Measurements from ENCODE around the gene RASGRP4.
A peak's percentile ranks its signal among the peaks of the same experiment; 100 is the strongest.
"Not testable (repeated sequence)": the region's sequence is repeated elsewhere in the genome, so short reads cannot be mapped to it uniquely, and the experiment has no call there.

Gene RASGRP4

DNA sequence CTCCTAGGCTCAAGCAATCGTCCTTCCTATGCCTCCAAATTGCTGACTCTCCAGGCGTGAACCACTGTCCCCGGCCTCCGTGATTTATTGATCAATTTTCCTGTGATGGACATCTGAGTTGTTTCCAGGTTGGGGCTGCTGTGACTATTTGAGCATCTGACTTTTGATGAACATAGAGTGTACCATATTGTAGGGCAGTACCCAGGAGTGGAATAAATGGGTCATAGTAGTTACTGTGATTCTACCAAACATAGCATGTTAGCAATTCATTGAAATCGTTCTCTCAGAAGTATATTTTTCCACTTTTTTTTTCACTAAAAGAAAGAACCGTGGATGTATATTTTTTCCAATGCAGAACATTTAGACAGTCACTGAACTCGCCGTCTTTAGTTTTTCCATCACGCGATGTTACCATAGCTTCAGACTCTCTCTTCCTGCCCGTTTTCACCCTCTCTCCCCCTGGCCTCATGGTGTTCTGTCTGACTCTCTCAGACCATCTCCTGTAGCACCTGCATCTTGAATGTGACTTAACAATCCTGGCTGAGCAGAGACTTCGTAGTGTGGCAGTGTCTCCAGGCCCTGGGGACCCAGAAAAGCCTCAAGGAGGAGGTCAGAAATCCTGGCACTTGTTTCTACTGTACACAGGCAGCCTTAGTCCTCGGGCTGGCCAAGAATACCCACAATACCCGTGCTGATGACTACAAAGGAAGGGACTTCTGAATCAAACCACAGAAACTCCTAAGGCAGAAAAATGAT, 3.2 kb upstream of the RASGRP4 start:
- H2AFZ ChIP-seq (ENCODE audit: low read length, unreplicated experiment): no peak overlapping the region
- no peak overlapping the region for H3K27ac ChIP-seq (ENCODE audit: low read depth, low read length)
- H3K27me3 ChIP-seq (ENCODE audit: insufficient read depth, low read length): peaks cover 14% of the 10 kb centered on the region
- no peaks in the 10 kb centered on the region for H3K36me3 ChIP-seq (ENCODE audit: insufficient read depth, low read length)
- no peaks in the 10 kb centered on the region for H3K79me2 ChIP-seq (ENCODE audit: control insufficient read depth, insufficient read depth, low read length, unreplicated experiment)
- no peak overlapping the region for H3K4me3 ChIP-seq (ENCODE audit: low read depth, low read length)
- H3K4me1 ChIP-seq (ENCODE audit: control insufficient read depth, insufficient read depth, low read length, unreplicated experiment): no peaks in the 10 kb centered on the region

DNA sequence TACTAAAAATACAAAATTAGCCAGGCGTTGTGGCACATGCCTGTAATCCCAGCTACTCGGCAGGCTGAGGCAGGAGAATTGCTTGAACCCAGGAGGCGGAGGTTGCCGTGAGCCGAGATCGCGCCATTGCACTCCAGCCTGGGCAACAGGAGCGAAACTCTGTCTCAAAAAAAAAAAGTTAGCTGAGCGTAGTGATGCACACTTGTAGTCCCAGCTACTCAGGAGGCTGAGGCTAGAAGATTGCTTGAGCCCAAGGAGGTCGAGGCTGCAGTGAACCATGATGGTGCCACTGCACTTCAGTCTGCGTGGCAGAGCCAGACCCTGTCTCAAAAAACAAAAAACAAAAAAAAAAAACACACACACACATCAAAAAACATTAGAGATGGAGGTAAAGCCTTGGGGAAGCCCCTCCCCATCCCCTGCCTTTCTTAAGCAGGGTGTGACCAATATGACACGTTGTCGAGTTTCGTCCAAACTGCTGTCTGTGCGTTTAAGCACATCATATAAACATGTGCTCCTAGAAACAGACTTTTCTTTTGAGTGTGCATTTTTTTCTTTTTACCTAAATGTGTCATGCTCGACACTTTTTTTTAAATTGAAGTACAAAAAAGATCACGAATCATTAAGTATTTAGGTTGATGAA, 1.1 kb upstream of the RASGRP4 start:
- H3K36me3 ChIP-seq (ENCODE audit: insufficient read depth, low read length); H2AFZ ChIP-seq (ENCODE audit: low read length, unreplicated experiment); H3K79me2 ChIP-seq (ENCODE audit: control insufficient read depth, insufficient read depth, low read length, unreplicated experiment); H3K27ac ChIP-seq (ENCODE audit: low read depth, low read length); H3K4me1 ChIP-seq (ENCODE audit: control insufficient read depth, insufficient read depth, low read length, unreplicated experiment); H3K27me3 ChIP-seq (ENCODE audit: insufficient read depth, low read length); H3K4me3 ChIP-seq (ENCODE audit: low read depth, low read length): not testable (repeated sequence)

DNA sequence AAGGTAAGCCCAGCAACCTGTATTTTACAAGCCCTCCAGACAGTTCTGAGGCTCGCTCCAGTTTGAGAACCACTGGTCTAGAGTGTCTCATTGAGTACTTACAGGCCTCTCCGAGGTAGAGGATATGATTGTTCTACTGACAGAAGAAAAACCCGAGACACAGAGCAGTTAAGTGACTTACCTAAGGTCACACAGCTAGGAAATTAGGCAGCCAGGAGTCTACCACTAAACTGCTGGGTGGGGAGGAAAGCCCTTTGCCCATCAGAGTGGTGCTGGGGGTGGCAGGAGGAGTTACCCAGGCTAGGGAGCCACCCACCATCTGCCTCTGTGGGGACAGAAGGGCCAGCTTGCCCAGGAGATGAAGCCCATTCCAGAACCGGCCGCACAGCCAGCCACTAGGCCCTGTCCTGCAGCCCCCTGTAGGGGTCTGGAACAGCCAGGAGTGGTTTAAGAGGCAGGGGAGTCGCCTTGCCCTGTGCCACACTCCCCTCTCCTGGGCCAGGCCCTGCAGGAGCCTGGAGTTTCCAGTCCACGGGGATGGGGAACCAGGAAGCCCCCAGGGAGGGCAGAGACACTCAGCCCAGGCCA, 703 bp downstream of the RASGRP4 start:
- Histone ChIP-seq H2AFZ (ENCODE audit: low read length, unreplicated experiment) (no peak overlapping the region), H3K79me2 (ENCODE audit: control insufficient read depth, insufficient read depth, low read length, unreplicated experiment) (no peaks in the 10 kb centered on the region), H3K27ac (ENCODE audit: low read depth, low read length) (no peak overlapping the region), H3K36me3 (ENCODE audit: insufficient read depth, low read length) (no peaks in the 10 kb centered on the region), H3K27me3 (ENCODE audit: insufficient read depth, low read length) (0 out of 2 replicates have a peak, but pooled peaks cover 4% of the 10 kb centered on the region), H3K4me3 (ENCODE audit: low read depth, low read length) (no peak overlapping the region), H3K4me1 (ENCODE audit: control insufficient read depth, insufficient read depth, low read length, unreplicated experiment) (no peaks in the 10 kb centered on the region)

DNA sequence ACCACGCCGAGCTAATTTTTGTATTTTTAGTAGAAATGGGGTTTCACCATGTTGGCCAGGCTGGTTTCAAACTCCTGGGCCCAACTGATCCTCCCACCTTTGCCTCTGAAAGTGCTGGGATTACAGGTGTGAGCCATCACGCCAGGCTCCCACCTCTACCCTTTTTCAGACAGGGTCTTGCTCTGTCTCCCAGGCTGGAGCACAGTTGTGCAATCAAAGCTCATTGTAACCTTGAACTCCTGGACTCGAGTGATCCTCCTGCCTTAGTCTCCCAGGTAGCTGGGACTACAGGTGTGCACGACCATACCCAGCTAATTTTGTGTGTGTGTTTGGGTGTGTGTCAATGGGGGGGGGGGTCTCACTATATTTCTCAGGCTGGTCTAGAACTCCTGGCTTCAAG, 1.7 kb downstream of the RASGRP4 start:
- Histone ChIP-seq H3K36me3 (ENCODE audit: insufficient read depth, low read length) (no peaks in the 10 kb centered on the region), H3K4me3 (ENCODE audit: low read depth, low read length) (no peak overlapping the region), H3K27ac (ENCODE audit: low read depth, low read length) (no peak overlapping the region), H3K79me2 (ENCODE audit: control insufficient read depth, insufficient read depth, low read length, unreplicated experiment) (no peaks in the 10 kb centered on the region), H2AFZ (ENCODE audit: low read length, unreplicated experiment) (no peak overlapping the region), H3K4me1 (ENCODE audit: control insufficient read depth, insufficient read depth, low read length, unreplicated experiment) (no peaks in the 10 kb centered on the region), H3K27me3 (ENCODE audit: insufficient read depth, low read length) (no peaks in the 10 kb centered on the region)

DNA sequence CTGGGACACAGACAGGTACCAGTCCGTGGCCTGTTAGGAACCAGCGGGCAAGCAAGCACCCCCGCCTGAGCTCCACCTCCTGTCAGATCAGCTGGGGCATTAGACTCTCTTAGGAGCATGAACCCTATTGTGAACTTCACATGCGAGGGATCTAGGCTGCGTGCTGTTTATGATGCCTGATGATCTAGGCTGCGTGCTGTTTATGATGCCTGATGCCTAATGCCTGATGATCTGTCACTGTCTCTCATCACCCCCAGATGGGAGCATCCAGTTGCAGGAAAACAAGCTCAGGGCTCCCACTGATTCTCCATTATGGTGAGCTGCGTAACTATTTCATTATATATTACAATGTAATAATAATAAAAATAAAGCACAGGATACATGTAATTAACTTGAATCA, 3.6 kb downstream of the RASGRP4 start:
- Histone ChIP-seq H3K27me3 (ENCODE audit: insufficient read depth, low read length) (peaks cover 11% of the 10 kb centered on the region), H3K27ac (ENCODE audit: low read depth, low read length) (no peak overlapping the region), H3K4me3 (ENCODE audit: low read depth, low read length) (no peak overlapping the region), H3K4me1 (ENCODE audit: control insufficient read depth, insufficient read depth, low read length, unreplicated experiment) (no peaks in the 10 kb centered on the region), H3K79me2 (ENCODE audit: control insufficient read depth, insufficient read depth, low read length, unreplicated experiment) (no peaks in the 10 kb centered on the region), H2AFZ (ENCODE audit: low read length, unreplicated experiment) (no peak overlapping the region), H3K36me3 (ENCODE audit: insufficient read depth, low read length) (no peaks in the 10 kb centered on the region)

DNA sequence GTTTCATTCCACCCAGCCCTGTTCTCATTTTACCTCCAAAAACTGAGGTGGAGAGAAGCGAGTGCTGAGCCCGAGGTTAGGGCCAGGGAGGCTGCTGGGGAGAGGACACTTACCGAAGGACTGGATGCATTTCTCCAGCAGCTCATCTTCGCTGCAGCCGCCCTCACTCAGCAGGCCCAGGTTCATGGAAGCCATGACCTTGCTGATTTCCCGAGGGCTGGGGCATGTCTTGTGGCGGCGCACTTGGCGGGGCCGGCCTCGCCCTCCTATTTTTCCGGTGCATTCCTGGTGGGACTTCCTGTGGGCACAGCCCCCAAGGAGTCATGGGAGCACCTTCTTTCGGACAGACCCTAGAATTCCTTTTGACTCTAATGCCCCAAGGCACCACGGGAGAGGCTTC, 4.2 kb downstream of the RASGRP4 start:
- no peak overlapping the region for H3K4me3 ChIP-seq (ENCODE audit: low read depth, low read length)
- H3K27me3 ChIP-seq (ENCODE audit: insufficient read depth, low read length): peaks cover 11% of the 10 kb centered on the region
- H2AFZ ChIP-seq (ENCODE audit: low read length, unreplicated experiment): no peak overlapping the region
- H3K36me3 ChIP-seq (ENCODE audit: insufficient read depth, low read length): no peaks in the 10 kb centered on the region
- H3K27ac ChIP-seq (ENCODE audit: low read depth, low read length): no peak overlapping the region
- no peaks in the 10 kb centered on the region for H3K79me2 ChIP-seq (ENCODE audit: control insufficient read depth, insufficient read depth, low read length, unreplicated experiment)
- H3K4me1 ChIP-seq (ENCODE audit: control insufficient read depth, insufficient read depth, low read length, unreplicated experiment): no peaks in the 10 kb centered on the region

DNA sequence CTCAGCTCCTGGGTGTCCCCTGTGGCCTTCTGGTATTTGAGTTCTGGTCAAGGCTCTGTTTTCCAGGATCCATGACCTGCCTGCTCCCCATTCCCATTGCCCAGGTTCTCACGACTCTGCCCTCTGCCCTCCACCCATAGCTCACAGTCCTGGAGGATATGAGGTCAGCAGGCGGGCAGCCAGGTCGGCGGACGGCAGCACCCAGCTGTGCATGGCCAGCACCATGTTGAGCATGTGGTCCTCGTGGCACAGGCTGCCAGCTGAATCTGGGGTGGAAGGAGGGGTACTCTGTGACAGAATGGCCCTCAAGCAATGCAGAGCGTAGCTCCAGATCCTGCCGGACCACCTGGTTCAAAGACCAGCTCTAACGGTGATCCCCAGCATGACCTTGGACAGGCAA, 5.1 kb downstream of the RASGRP4 start:
- H3K36me3 ChIP-seq (ENCODE audit: insufficient read depth, low read length): no peaks in the 10 kb centered on the region
- H2AFZ ChIP-seq (ENCODE audit: low read length, unreplicated experiment): no peak overlapping the region
- H3K27me3 ChIP-seq (ENCODE audit: insufficient read depth, low read length): peaks cover 11% of the 10 kb centered on the region
- no peaks in the 10 kb centered on the region for H3K79me2 ChIP-seq (ENCODE audit: control insufficient read depth, insufficient read depth, low read length, unreplicated experiment)
- no peak overlapping the region for H3K27ac ChIP-seq (ENCODE audit: low read depth, low read length)
- H3K4me3 ChIP-seq (ENCODE audit: low read depth, low read length): no peak overlapping the region
- H3K4me1 ChIP-seq (ENCODE audit: control insufficient read depth, insufficient read depth, low read length, unreplicated experiment): no peaks in the 10 kb centered on the region

DNA sequence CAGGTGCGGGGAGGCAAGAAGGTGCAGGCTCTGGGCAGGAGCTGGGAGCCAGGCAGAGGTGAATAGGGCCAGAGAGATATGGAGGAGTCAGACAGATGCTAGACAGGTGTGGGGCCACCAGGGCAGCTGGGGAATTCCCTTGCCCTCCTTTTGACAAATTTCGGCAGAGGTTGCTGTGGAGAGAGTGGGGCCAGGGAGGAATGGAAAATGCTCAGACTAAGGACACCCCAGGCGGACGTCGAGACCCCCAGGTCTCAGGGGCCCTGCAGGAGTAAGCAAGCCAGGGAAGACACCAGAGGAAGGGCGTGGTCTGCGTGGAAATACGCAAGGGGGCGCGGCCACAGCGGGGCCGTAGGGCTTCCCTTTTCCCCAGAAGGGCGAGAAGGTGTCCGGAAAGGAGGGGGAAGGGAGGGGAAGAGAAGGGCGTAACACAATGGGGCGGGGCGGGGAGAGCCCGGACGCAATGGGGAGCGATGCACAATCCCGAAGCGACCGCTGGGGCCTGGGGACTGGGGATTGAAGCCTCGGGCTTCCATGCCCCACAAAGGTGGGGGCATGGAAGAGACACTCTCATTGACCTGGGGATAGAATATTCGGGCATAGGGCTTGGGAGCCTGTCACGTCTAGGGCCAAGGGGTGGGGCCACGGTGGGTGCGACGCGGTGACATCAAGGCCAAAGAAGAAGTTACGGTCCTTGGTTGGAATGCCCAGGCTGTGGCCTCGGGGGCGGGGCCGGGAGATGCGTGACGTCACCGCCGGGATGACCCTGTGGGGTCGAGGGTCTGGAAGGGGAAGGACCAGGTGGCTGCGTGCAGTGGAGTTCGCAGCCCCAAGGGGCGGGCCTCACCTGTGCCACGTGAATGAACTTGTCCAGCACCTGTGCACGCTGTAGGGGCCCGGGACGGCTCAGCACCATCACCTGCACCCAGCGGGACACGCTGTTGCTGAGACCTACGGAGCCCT, 8.2 kb downstream of the RASGRP4 start:
- H3K4me3 ChIP-seq (ENCODE audit: low read depth, low read length): peak overlapping the region; percentile 45; the same call in 1 of the 2 replicates
- no peak overlapping the region for H3K27ac ChIP-seq (ENCODE audit: low read depth, low read length)
- H2AFZ ChIP-seq (ENCODE audit: low read length, unreplicated experiment): no peak overlapping the region
- H3K27me3 ChIP-seq (ENCODE audit: insufficient read depth, low read length): peaks cover 11% of the 10 kb centered on the region
- no peaks in the 10 kb centered on the region for H3K36me3 ChIP-seq (ENCODE audit: insufficient read depth, low read length)
- no peaks in the 10 kb centered on the region for H3K4me1 ChIP-seq (ENCODE audit: control insufficient read depth, insufficient read depth, low read length, unreplicated experiment)
- no peaks in the 10 kb centered on the region for H3K79me2 ChIP-seq (ENCODE audit: control insufficient read depth, insufficient read depth, low read length, unreplicated experiment)

DNA sequence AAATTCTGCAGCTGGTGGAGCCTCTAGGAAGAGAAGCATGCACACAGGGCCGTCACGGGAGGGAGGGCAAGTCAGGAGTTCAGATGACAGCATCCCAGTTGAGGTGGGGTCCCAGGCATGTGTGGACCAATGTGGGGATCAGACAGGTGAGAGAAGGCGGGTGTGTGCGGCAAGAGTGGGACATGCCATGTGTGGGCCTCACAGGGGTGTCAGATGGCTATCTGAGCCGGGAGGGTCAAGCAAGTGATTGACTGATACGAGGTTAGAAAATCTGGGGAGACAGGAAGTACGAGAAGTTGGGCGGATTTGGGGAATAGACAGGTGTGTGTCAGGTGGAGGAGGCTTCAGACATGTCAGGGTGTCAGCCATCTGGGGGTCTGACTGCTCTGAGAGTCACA, 8.9 kb downstream of the RASGRP4 start:
- H3K4me3 ChIP-seq (ENCODE audit: low read depth, low read length): no peak overlapping the region
- H3K27ac ChIP-seq (ENCODE audit: low read depth, low read length): no peak overlapping the region
- H3K4me1 ChIP-seq (ENCODE audit: control insufficient read depth, insufficient read depth, low read length, unreplicated experiment): no peaks in the 10 kb centered on the region
- H3K79me2 ChIP-seq (ENCODE audit: control insufficient read depth, insufficient read depth, low read length, unreplicated experiment): no peaks in the 10 kb centered on the region
- H2AFZ ChIP-seq (ENCODE audit: low read length, unreplicated experiment): no peak overlapping the region
- H3K27me3 ChIP-seq (ENCODE audit: insufficient read depth, low read length): peaks cover 11% of the 10 kb centered on the region
- H3K36me3 ChIP-seq (ENCODE audit: insufficient read depth, low read length): no peaks in the 10 kb centered on the region

DNA sequence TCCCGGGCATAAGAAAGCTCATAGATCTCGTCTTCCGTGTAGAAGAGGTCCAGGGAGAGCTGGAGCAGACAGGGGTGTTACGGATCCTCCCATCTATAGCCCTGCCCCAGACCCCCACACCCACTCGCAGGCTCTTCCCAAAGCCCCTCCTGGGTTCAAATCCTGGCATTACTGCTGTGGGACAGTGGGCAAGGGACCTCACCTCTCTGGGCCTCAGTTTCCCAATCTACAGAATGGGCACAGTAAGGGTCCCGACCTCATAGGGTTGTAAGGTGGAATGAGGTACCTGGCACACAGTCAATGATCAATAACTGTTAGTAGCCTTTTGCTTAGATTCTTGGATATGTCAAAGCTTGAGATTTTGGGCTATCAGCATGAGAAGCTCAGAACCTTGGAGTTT, 12.6 kb downstream of the RASGRP4 start:
- no peak overlapping the region for H2AFZ ChIP-seq (ENCODE audit: low read length, unreplicated experiment)
- no peak overlapping the region for H3K4me3 ChIP-seq (ENCODE audit: low read depth, low read length)
- H3K27ac ChIP-seq (ENCODE audit: low read depth, low read length): no peak overlapping the region
- H3K4me1 ChIP-seq (ENCODE audit: control insufficient read depth, insufficient read depth, low read length, unreplicated experiment): no peaks in the 10 kb centered on the region
- peaks cover 5% of the 10 kb centered on the region; the same call in 1 of the 2 replicates for H3K27me3 ChIP-seq (ENCODE audit: insufficient read depth, low read length)
- H3K79me2 ChIP-seq (ENCODE audit: control insufficient read depth, insufficient read depth, low read length, unreplicated experiment): no peaks in the 10 kb centered on the region
- no peaks in the 10 kb centered on the region for H3K36me3 ChIP-seq (ENCODE audit: insufficient read depth, low read length)

All from ACC112 (cell line).